ENCODE results near the gene CORO7.
A peak's percentile ranks its signal among the peaks of the same experiment; 100 is the strongest.

CORO7 gene

DNA sequence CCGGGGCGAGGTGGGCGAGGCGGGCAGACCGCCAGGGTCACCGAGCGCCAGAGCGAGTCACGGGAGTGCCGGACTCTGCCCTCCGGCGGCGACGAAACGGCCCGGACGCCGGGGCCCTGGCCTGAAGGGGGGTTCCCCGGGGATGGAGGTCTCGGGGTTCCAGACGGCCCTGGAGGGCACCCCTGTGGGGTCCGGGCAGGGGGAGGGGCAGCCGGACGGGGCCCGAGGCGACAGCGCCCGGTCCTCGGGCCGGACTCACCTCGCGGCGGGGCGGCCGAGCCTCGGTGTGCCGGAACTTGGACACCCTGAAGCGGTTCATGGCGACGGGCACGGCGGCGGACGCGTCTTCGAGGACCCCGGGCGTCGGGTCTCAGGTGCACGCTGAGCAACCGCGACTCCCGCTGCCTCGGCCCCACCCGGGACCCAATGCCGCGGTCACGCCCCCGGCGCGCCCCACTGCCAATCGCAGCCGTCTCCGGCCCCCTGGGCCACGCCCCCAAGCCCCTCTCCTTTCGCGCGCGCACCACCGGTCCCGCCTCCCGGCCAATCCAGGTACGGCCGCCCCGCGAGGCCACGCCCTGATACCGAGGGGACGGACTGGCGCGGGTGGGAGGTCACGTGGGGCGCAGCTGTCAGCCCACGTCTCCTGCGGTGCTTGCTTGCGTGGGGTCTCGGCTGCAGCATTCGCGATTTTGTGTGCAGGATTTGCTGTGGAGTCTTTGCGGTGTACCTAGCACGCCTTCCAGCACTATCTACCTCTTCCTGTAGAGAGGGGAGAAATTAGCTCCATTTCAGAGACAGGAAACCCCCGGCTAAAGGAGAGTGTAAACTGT lies at the start of gene CORO7:
Gene CORO7 (minus strand): TSS at position 397 of the 833 bp plus-strand sequence. CDS start 78 bp downstream, at position 319.
- peak; percentile 92 for DNase-seq

DNA sequence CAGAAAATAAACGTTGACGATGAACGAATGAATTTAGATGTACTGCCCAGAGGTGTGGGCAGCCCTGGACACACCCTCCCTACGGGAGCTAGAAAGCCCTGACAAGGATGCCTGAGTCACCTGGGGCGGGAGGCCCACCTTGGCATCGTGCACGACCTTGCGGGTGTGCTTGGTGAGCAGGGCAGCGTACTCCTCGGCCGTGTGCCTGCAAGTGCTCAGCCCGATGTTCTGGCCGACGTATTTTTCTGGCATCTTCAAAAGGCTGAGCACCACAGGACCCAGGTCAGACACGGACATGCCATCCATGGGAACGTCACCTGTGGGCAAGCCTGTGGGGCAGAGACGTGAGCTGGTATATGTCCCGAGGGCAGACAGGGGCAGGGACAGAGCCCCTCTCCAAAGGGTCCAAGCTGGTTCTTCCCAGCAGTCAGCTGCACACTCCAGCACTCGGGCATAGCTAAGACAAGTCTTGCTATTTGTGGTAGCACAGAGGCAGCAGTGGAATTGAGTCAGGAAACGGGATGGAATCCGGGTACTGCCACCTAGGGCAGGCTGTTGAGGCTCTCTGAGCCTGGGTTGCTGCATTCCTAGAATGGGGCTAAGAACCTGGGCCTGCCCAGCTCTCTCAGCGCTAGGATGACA lies 47.2 kb upstream of the CORO7 start:
- DNase-seq: no peak

DNA sequence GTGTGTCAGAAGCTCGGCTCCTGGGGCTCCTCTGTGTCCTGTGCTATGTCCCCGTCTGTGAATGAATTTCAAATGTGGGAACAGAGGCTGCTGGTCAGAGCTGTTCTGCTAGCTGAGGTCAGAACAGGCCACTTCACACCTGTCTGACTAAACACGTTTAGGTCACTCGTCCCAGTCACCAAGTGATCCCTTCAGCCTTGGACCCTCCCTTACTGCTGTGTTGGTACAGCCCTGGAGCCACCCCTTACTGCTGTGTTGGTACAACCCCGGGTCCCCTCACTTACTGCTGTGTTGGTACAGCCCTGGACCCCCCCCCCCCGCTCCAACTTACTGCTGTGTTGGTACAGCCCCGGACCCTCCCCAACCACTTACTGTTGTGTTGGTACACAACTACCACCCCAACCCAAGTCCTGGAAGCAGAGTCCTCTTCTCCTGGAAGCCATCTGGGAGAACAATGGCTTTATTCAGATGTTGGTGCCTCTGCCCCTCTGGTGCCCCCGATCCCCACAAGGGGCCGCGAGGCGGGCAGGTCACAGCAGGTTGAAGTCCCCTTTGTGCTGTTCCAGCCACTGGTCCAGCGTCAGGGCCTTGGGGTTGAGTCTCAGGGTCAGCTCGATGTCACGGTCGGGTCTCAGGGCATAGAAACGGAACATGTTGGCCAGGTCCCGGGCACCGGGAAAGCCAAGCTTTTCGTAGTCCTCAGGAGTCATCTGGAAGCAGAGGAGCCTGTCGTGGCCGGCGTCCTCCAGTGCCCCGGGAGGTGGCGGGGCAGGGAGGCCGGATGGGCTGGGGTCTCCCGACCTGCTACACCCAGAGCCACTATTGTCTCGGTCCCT lies 45.1 kb upstream of the CORO7 start:
- no peak for DNase-seq

DNA sequence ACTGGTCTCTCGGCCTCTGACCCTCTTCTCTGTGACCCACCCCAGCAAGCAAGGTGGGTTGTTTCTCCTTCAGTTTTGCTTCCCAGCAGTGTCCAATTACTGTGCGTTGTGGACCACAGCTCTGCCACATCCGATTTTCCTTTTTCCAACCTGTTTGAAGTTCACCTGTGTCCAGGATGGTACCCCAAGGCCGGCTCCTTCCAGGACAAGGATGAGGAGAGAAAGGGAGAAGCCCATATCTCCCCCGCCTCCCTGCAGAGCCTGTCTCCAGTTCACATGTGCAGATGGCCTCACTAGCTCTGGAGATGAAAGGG lies 44.5 kb upstream of the CORO7 start:
- no peak for DNase-seq

DNA sequence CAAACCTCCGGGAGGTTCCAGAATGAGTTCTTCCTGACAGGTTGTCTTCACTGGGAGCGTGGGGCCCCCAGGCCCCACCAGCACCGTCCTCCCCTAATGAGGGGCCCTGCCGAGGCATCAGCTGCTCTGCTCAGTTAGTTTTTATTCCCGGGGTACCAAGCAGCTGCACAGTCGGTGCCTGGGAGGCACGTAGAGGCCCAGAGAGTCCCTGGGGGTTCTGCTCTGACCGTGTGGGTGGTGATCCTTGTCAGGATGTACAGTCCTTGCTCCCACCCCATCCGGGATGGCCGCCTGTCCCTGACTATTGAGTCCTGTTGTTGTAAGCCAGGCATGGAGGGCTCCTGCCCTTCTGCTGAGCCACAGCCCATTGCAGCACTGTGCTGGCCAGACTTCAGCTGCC lies 39.6 kb upstream of the CORO7 start:
- no peak for DNase-seq

DNA sequence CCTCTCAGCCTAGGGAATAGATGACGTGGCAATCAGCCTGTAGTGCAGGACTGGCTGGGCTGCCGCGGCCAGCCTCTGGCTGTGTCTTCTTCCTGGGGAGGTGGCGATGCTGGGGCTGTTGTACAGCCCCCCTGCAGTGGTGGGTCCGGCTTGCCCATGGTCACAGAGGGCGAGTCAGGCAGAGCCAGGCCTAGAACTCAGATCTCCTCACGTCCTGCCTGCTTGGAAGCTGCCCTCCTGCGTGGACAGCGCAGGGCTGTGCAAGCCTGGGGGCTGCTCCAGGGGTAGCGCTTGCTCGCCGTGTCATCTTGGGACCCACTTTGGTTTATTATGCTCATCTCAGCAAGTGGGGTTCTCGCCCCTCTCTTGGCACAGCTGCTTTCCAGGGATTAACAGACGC lies 38.7 kb upstream of the CORO7 start:
- no peak for DNase-seq

DNA sequence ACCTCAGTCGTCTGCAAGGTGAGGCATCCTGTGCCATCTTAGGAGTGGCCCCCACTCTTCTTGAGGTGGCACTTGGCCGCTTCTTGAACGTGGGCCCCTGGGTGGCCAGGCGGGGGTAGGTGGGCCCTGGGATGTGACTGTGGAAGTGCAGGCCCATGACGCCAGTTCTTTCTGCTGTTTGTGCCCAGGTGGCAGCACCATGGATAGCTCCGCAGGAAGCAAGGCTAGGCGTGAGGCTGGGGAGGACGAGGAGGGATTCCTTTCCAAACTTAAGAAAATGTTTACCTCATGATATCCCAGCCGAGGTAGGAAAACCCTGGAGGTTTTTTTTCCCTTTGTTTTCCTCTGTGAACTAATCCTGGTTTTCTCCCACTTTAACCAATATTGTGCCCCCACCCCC lies 38.2 kb upstream of the CORO7 start:
- no peak for DNase-seq

DNA sequence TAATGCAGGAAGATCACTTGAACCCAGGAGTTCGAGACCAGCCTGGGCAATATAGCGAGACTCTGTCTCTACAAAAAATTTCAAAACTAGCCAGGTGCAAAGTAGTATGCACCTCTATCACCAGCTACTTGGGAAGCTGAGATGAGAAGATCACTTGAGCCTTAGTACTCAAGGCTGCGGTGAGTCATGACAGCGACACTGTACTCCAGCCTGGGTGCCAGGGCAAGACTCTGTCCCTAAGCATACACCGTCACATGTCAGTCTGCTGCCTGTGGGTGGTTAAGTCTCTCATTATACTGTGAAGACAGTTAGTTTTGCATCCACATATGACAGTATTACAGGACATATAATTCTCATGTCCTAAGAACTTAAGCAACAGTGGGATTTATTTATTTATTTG lies 36.3 kb upstream of the CORO7 start:
- no peak for DNase-seq

DNA sequence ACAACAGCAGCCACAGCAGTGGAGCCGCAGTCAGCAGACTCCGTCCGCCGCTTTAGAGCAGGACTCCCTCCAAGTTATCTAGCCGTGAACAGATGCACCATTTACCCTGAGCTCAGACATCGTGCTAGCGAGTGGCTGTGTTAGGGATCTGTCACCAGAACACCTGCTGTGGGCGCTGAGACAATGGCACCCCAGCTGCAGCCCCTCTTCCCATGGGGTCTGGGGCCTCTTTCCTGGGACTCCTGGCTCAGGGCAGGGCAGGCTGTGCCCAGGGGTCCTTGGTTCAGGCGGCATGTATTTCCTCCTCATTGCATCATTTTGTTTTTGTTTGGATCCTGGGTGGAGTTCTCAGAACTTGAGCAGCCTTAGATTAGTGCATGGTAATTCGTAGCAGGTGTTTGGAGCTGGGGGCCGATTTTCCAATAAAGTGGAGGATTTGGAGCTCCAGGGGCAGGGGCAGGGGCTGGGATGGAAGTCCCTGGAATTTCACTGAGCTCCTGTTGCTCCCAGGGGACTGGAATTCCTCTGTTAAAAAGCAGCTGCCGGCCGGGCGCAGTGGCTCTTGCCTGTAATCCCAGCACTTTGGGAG lies 34.6 kb upstream of the CORO7 start:
- DNase-seq: no peak

DNA sequence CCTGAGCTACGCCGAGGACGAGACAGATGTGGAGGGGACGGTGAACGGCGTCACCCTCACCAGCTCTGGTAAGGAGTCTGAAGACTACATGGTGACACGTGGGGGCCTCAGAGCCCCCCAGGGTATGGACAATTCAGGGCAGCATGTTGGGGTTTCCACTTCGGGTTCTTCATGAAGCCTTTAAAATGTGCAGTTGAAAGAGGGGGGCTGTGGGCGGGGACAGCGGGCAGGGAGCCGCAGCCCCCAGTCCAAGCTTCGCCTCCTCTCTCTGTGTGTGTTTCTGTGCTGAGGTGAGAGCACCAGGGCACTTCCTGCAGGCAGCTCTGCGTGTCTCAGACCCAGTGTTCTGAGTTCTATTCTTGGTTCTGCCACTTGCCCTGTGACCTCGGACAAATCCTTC lies 34.0 kb upstream of the CORO7 start:
- DNase-seq: no peak

DNA sequence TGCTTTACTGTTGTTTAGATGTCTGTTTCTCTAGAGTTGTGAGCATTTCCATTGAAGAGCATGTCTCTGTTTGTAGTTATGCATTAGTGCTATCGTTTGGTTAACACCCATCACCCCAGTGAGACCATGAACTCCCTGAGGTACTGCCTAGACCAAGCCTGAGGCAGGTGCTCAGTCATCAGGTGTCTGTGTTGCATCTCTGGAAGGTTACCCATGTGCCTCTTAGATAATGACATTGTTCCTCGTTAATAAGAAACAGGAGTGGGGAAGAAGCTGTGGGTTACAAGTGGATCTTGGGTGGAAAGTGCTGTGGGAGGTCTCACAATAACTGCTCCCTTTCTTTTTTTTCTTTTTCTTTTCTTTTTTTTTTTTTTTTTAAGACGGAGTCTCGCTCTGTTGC lies 27.6 kb upstream of the CORO7 start:
- no peak for DNase-seq

DNA sequence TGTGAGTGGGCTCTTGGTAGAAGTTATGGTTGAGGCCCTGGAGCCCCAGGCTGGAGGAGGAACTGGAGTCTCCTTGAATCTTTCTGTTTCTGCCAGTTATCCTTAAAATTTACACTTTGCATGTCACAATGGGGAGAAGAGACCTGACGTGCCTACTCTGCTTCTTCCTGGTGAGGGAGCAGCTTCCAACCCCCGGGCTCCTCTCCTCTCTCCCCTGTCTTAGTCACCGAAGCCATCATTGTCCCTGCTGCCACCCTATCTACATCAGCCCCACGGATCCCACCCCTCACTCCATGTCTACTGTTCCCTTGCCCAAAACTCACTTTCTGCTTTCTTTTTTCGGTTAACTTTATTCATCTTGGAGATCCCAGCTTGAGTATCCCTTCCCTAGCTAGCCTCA lies 26.9 kb upstream of the CORO7 start:
- DNase-seq: no peak

DNA sequence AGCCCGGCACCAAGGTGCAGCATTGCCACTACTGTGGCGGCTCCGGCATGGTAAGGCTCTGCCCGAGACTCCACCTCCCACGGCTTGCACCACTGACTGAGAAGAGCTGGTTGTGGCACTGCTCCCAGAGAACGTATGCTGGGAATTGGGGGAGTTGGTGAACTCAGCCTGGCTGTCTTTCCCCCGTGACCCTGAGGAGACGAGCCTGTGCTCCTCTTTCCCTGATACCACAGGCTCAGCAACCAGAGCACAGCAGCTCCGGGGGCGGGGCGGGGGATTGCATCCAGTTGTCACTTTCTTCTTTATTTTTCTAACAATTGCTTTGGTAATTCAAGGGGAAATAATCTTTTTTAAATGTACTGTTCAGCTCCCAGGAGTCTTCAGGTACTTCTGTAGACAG lies 26.0 kb upstream of the CORO7 start:
- DNase-seq: no peak

DNA sequence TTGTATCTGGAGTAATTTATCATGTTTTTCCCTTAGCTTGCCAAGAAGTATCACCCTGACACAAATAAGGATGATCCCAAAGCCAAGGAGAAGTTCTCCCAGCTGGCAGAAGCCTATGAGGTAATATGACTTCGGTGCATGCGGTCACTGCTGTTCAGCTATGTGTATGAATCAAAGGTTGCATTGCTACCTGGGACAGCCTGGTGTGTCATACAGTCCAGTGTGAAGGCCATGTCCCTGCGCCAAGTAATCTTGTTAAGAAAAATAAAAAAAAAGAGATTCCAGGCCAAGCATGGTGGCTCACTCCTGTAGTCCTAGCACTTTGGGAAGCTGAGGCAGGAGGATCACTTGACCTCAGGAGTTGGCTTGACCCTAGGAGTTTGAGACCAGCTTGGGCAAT lies 21.0 kb upstream of the CORO7 start:
- no peak for DNase-seq

DNA sequence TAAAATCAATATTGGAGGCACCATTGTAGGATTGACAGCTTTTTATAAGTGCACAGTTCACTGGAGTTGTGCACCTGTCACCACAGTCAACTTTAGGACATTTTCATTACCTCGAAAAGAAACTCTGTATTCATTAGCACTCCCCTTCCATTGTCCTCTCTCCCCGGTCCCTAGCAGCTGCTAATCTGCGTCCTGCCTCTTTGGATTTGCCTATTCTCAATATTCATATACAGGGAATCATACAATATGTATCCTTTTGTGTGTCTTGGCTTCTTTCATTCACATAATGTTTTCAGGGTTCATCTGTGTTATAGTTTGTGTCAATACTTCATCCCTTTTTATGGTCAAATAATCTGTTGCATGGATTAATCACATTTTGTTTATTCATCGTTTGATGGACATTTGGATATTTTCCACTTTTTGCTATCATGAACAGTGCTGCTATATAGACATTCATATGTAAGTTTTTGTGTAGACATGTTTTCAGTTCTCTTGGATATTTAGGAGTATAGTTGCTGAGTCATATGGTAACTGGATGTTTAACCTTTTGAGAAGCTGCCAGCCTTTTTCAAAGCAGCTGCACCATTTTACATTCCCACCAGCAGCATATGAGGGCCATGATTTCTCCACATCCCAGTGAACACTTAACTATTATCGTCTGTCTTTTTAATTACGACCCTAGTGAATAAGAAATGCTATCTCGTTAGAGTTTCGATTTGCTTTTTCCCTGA lies 19.1 kb upstream of the CORO7 start:
- no peak for DNase-seq

DNA sequence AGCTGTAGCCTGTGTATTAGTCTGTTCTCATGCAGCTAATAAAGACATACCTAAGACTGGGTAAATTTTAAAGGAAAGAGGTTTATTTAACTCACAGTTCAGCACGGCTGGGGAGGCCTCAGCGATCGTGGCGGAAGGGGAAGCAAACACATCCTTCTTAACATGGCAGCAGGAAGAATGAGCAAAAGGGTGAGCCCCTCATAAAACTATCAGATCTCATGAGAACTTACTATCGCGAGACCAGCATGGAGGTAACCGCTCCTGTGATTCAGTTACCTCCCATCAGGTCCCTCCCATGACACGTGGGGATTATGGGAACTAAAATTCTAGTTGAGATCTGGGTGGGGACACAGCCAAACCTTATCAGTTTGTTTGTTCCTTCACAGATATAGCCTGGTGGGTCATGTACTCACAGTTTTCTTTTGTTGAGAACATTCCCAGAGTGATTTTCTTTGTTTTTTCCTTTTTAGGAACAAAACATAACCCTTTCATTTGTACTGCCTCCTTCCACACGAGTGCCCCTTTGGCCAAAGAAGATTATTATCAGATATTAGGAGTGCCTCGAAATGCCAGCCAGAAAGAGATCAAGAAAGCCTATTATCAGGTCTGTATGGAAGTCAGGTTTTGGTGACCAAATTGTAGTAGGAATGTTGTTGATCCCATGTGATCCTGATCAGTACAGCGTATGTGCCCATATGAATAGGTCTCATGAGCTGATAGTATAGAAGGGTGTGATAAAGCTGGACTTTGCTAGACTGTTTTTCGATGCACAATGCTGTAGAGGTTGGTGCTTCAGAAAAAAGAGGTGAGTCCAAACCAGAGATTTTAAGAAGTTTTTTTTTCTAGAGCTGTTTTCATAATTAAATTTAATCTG lies 17.8 kb upstream of the CORO7 start:
- no peak for DNase-seq

DNA sequence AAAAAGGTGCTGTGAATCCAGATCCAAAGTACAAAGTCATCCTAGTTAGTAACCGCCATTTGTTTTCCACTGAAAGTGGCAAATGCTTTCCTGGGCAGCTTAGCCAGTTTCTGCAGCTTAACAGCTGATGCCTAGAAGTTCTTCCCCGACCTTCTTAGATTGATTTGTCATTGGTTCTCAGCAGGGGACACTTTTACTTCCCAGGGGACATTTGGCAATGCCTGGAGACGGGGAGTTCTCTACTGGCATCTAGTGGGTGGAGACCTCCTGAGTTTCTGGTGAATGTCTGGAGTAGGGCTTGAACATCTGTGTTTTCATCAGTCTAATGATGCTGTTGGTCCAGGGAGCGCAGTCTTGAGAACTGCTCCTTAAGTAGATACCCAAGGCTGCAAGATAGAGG lies 16.8 kb upstream of the CORO7 start:
- no peak for DNase-seq

DNA sequence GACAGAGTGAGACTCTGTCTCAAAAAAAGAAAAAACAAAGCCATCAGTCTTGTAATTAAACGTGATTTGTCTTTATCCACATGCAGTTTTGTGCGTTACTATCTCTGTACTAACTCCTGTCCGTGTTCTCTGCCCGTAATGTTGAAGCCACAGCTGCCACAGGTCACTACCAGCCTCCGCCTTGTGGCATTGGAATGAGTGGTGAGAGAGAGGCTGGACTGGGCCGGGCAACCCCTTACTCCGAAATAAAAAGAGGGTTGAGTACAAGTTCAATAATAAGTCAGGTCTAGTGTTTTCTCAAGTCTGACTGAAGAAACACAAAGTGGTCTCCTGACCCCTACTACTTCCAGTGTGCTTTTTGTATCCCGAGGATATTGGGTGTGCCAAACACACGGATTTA lies 14.6 kb upstream of the CORO7 start:
- no peak for DNase-seq

DNA sequence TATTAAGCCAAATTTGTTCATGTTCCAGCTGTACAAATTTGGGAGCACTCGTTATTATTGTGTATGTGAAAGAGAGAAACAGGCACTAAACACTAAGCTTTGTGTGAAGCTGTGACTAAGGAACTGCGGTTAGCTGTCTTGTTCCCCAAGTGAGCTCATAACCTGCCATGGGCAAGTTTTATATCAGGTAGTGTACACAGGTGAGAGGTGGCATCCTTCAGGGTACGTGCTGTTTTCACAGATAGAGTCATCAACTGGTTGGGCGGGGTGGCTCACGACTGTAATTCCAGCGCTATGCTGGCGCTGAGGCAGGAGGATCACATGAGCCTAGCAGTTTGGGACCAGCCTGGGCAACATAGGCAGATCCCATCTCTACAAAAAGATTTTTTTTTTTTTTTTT lies 12.1 kb upstream of the CORO7 start:
- DNase-seq: no peak

DNA sequence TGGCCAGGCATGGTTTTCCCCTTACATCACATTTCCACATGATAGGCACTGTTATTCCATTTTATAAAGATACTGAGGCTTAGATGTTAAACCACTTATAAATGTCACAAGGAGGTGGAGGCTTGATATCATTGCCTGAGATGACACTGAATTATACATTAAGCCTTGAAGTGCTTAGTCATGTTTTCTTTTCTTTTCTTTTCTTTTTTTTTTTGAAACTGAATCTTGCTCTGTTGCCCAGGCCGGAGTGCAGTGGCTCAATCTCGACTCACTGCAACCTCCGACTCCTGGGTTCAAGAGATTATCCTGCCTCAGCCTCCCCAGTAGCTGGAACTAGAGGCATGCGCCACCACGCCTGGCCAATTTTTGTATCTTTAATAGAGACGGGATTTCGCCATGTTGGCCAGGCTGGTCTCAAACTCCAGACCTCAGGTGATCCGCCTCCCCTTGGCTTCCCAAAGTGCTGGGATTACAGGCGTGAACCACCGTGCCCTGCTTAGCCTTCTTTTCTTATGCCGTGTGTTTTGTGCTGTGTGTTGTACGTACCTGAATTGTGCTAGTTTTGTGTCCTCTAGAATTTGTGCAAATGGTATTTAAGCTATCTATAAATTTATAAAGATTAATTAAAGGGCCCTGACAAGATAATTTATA lies 10.5 kb upstream of the CORO7 start:
- DNase-seq: no peak

DNA sequence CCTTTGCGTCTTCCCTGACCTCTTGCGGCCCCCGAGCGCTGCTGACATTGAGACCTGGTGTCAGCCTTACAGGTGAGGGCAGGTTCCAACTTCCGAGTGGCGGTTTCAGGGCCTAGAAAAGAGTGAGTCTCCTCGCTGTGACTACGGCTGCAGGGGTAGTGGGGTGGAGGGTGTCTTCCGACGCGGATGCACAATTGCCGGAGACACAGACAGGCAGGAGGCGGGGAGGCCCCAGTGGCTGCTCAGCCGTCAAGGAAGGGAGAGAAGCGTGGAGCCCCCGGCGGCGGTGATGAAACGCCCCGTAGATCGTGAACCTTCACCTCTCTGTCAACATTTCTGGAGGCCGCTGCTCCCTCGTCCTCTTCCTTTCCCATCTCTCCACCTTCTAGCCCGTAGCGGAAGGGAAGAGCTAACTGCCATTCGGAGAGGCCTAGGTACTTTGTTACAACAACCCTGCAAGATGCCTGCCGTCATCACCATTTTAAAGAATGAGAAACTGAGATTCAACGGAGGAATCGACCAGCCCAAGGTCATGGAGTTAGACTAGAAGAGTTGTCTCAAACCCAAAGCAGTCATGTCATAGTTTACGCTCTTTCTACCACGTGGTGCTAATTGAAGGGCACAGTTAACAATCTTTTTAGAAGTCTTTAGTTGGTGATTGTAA lies 9.8 kb upstream of the CORO7 start:
- no peak for DNase-seq
